GM12878 (cell line): ENCODE results near the gene DMXL2.

Experiments used
- SP1 ChIP-seq: IDR thresholded peaks from one replicate; pipeline ENCODE4 v1.6.1; 2011; ENCODE audit warnings: low read depth, low read length
- YBX1 ChIP-seq: fragments of 450-650 bp; IDR thresholded peaks from 2 replicates; pipeline ENCODE4 v1.6.1; 2016; ENCODE audit warnings: antibody characterized with exemption

DNA sequence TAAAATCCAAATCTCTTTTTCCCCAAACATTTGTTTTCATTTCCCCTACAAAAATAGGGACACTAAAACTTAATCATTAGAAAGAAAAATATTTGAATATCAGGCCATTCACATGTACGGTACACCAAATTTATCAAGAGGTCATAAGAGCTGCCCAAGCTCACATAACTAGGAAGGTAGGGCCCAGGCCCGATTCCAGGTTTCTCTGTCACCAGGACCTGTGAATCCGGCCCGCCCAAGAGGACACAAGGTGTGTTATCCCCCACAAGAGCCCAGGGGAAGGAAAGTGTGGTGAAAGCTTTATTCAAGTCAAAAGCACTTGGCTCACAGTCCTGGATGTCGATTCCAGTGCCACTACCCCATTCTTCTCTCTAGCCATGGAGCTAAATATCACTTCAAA lies 130.6 kb downstream of the DMXL2 start:
- TF ChIP-seq YBX1 (no peak), SP1 (no peak)
